Measurements from ENCODE around the gene CNOT2.
"Not testable (repeated sequence)": the region's sequence is repeated elsewhere in the genome, so short reads cannot be mapped to it uniquely, and the experiment has no call there.

CNOT2 gene

GRCh38 chr12:70383484-70383883 lies 140.3 kb downstream of the CNOT2 start:
- in situ Hi-C loops (cut with HindIII; ENCODE audit: low sequenced_read_pairs) = no loop called here
- DNase-seq (ENCODE audit: low read depth, low spot score) = no peak
- TF ChIP-seq CTCF (IDR thresholded peaks at IDR 0.05; ENCODE audit: low read depth, low read length) = no peak
- no peak overlapping the region for H3K4me3 ChIP-seq (ENCODE audit: low read depth, low read length)

- in situ Hi-C loops (cut with HindIII; ENCODE audit: low sequenced_read_pairs) = no loop called here
- DNase-seq (ENCODE audit: low read depth, low spot score) = no peak
- no peak for TF ChIP-seq CTCF (IDR thresholded peaks at IDR 0.05; ENCODE audit: low read depth, low read length)
- H3K4me3 ChIP-seq (ENCODE audit: low read depth, low read length) = no peak overlapping the region
Observed at GRCh38 chr12:70383886-70384285, 140.7 kb downstream of the CNOT2 start.

GRCh38 chr12:70386771-70387170 lies 143.5 kb downstream of the CNOT2 start:
- no peak for DNase-seq (ENCODE audit: low read depth, low spot score)
- in situ Hi-C loops (cut with HindIII; ENCODE audit: low sequenced_read_pairs) = no loop called here
- H3K4me3 ChIP-seq (ENCODE audit: low read depth, low read length) = no peak overlapping the region
- TF ChIP-seq CTCF (IDR thresholded peaks at IDR 0.05; ENCODE audit: low read depth, low read length) = no peak

- in situ Hi-C loops (cut with HindIII; ENCODE audit: low sequenced_read_pairs) = no loop called here
Observed at GRCh38 chr12:70389678-70390077, 146.4 kb downstream of the CNOT2 start.

GRCh38 chr12:70392631-70393030 lies 149.4 kb downstream of the CNOT2 start:
- H3K4me3 ChIP-seq (ENCODE audit: low read depth, low read length); in situ Hi-C loops (cut with HindIII; ENCODE audit: low sequenced_read_pairs); DNase-seq (ENCODE audit: low read depth, low spot score): not testable (repeated sequence)

More at GRCh38 chr12:70389678-70390077, 146.4 kb downstream of the CNOT2 start:
- TF ChIP-seq CTCF (IDR thresholded peaks at IDR 0.05; ENCODE audit: low read depth, low read length) = no peak
- H3K4me3 ChIP-seq (ENCODE audit: low read depth, low read length) = no peak overlapping the region
- no peak for DNase-seq (ENCODE audit: low read depth, low spot score)

- in situ Hi-C loops (cut with HindIII; ENCODE audit: low sequenced_read_pairs) = no loop called here
- TF ChIP-seq CTCF (IDR thresholded peaks at IDR 0.05; ENCODE audit: low read depth, low read length) = no peak
- DNase-seq (ENCODE audit: low read depth, low spot score) = peak; percentile 29
- H3K4me3 ChIP-seq (ENCODE audit: low read depth, low read length) = no peak overlapping the region
Observed at GRCh38 chr12:70393787-70394499, 150.7 kb downstream of the CNOT2 start.

- in situ Hi-C loops (cut with HindIII; ENCODE audit: low sequenced_read_pairs) = no loop called here
- no peak overlapping the region for H3K4me3 ChIP-seq (ENCODE audit: low read depth, low read length)
- no peak for DNase-seq (ENCODE audit: low read depth, low spot score)
- no peak for TF ChIP-seq CTCF (IDR thresholded peaks at IDR 0.05; ENCODE audit: low read depth, low read length)
Observed at GRCh38 chr12:70398002-70398401, 154.8 kb downstream of the CNOT2 start.
